GM06990 (cell line): ENCODE measurements around the gene BCLAF3.
A peak's percentile ranks its signal among the peaks of the same experiment; 100 is the strongest.

Experiments used
- DNase-seq: peaks from one replicate; pipeline ENCODE4 v3.0.0-alpha.2; 2011; ENCODE audit not compliant: insufficient read length; ENCODE audit errors: extremely low read depth
- H3K27me3 ChIP-seq: replicated peaks from 2 replicates; pipeline ENCODE4 v1.6.0; 2011; ENCODE audit warnings: low read length; ENCODE audit not compliant: control insufficient read depth, insufficient read depth
- H3K36me3 ChIP-seq: 2 replicates; pipeline ENCODE4 v1.5.1; 2011; ENCODE audit warnings: low read length; ENCODE audit not compliant: control insufficient read depth, insufficient read depth
- H3K4me3 ChIP-seq: replicated peaks from 2 replicates; pipeline ENCODE4 v1.5.1; 2011; ENCODE audit warnings: low read depth, mild to moderate bottlenecking, control low read depth, low read length
- TF ChIP-seq, protein P1 (sequence below): IDR thresholded peaks from 2 replicates; pipeline ENCODE4 v1.5.1; 2011; ENCODE audit warnings: low read length, control low read depth, mild to moderate bottlenecking, inconsistent platforms; ENCODE audit not compliant: insufficient read depth, poor library complexity, severe bottlenecking

The BCLAF3 gene

DNA sequence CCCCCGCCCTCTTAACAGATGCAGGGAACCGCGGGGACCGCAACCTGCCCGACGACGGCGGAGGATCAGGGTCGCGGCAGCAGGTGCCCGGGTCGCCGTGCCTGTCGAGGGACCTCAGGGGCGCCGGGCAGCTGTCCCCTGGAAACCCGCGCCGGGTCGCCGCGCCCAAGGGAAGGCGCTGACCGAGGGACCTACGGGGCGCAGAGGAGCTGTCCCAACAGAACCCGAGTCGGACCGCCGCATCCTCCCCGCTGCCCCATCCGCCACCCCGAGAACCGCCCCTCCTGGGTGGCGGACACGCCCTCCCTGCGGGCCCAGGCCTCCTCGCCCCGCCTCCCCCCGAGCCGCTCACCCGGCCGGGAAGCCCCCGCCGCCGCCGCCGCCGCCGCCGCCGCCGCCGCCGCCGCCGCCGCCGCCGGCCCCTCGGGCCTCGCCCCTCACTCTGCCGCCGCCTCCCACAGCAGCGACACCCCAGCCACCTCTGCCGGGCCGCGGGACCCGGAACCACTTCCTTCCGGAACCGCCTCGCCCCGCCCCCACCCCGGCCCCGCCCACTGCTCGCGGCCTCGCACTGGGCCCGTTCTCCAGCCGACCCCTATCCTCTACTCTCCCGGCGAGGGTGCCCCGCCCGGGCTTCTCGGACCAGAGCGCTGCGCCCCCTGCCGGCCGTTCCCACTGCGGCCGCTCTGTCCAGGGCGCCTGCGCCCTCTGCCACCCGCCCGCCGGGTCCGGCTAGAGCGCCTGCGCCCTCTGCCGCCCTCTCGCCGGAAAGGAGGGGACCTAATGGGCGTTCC, at the start of gene BCLAF3:
BCLAF3 (minus strand) TSS at position 506 of the 794 bp plus-strand sequence. CDS start 20,797 bp downstream, outside the sequence.
- Histone ChIP-seq H3K27me3 (no peaks in the 10 kb centered on the region), H3K36me3 (no peaks in the 10 kb centered on the region), H3K4me3 (peak within 1 kb of the TSS; percentile 75)
- peak; percentile 90 for DNase-seq
- TF ChIP-seq, protein P1, sequence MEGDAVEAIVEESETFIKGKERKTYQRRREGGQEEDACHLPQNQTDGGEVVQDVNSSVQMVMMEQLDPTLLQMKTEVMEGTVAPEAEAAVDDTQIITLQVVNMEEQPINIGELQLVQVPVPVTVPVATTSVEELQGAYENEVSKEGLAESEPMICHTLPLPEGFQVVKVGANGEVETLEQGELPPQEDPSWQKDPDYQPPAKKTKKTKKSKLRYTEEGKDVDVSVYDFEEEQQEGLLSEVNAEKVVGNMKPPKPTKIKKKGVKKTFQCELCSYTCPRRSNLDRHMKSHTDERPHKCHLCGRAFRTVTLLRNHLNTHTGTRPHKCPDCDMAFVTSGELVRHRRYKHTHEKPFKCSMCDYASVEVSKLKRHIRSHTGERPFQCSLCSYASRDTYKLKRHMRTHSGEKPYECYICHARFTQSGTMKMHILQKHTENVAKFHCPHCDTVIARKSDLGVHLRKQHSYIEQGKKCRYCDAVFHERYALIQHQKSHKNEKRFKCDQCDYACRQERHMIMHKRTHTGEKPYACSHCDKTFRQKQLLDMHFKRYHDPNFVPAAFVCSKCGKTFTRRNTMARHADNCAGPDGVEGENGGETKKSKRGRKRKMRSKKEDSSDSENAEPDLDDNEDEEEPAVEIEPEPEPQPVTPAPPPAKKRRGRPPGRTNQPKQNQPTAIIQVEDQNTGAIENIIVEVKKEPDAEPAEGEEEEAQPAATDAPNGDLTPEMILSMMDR, result peak; percentile 50

- no peaks in the 10 kb centered on the region for H3K27me3 ChIP-seq
- H3K4me3 ChIP-seq, result no peak overlapping the region
- no peak for DNase-seq
- TF ChIP-seq, protein P1, result no peak
- H3K36me3 ChIP-seq, result no peaks in the 10 kb centered on the region
Measured at GRCh38 chrX:20038966-20039365, 48.1 kb upstream of the BCLAF3 start.

- TF ChIP-seq, protein P1, result no peak
Measured at GRCh38 chrX:20037186-20037585, 46.3 kb upstream of the BCLAF3 start.

DNA sequence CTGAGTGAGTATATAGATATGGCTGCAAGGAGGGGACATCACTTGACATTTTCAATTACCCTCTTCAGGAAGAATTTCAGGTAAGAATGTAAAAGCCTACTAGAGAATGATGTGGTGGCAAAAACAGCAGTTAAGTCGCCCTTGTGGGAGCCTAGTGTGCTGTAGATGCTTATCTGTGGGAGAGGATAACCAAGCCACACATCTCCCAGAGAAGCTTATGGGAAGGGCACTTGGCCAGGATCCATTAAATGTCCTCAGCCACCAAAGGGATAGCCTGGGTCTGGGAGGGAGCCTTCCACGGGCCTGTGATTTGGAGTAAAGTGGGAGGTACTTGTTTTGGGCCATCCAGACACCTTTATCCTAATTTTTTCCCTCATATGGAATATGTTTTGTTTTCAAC, 41.3 kb upstream of the BCLAF3 start:
- TF ChIP-seq, protein P1, result no peak
- H3K4me3 ChIP-seq, result no peak overlapping the region
- no peaks in the 10 kb centered on the region for H3K36me3 ChIP-seq
- no peaks in the 10 kb centered on the region; the same call in 1 of the 2 replicates for H3K27me3 ChIP-seq
- DNase-seq, result no peak

More at GRCh38 chrX:20037186-20037585, 46.3 kb upstream of the BCLAF3 start:
- no peaks in the 10 kb centered on the region for H3K36me3 ChIP-seq
- no peaks in the 10 kb centered on the region for H3K27me3 ChIP-seq
- no peak for DNase-seq
- H3K4me3 ChIP-seq, result no peak overlapping the region

DNA sequence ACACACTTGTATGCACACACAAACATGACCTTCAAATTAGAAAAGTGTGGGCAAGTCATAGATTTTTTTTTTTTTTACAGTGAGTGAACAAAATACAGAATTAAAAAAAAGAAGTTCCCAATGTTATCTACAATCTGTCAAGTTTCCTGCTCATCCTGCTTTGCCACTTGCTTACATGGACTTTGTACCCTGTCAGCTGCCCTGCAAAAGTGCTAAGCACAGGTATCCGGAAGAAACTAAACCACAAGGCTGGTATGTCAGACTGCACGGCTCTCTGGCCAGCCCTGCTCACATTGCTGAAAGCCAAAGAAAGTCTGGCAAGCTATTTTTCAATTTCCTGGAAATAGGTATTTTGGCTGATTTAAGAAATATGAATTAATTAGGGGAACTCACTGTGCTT, 38.9 kb upstream of the BCLAF3 start:
- TF ChIP-seq, protein P1, result no peak
- no peak for DNase-seq

More for the DNA sequence above, 38.9 kb upstream of the BCLAF3 start:
- Histone ChIP-seq H3K36me3 (no peaks in the 10 kb centered on the region), H3K27me3 (peaks cover 1% of the 10 kb centered on the region; the same call in 1 of the 2 replicates), H3K4me3 (no peak overlapping the region)
